HepG2 (cell line): ENCODE data around the gene ATP2B3.

Source experiments
- EP300 ChIP-seq, 3 experiments: sonication (generic) in 1 of 3; formaldehyde crosslinking in 1 of 3; IDR thresholded peaks; 2 replicates each; pipeline versions ENCODE4 v1.5.1 to v1.6.1; 2011 to 2020; ENCODE audit warnings: low read depth in 2 of 3, low read length in 2 of 3, borderline replicate concordance in 1 of 3, improper control_type of control experiment in 1 of 3, mild to moderate bottlenecking in 1 of 3, missing genetic modification reagents in 1 of 3, moderate library complexity in 1 of 3
- ZBTB3 ChIP-seq: sonication (generic); formaldehyde crosslinking; IDR thresholded peaks from 2 replicates; pipeline ENCODE4 v1.4.0; 2020; ENCODE audit warnings: low read depth, mild to moderate bottlenecking, moderate library complexity, missing genetic modification reagents, borderline replicate concordance

GRCh38 chrX:153526801-153527200 is 9.4 kb downstream of the ATP2B3 start:
- TF ChIP-seq EP300 (IDR thresholded peaks at IDR 0.05; ENCODE audit: low read depth in 2 of 2, low read length in 2 of 2) (no peak), EP300 (CRISPR knock-in tag; IDR thresholded peaks at IDR 0.05; ENCODE audit: borderline replicate concordance) (no peak), ZBTB3 (no peak)
